ENCODE measurements around the gene NMT1. TPM values are rescaled to one million over a fixed set of nuclear protein-coding genes. Genes with fewer than 3 reads are reported as not detected.
A peak's percentile ranks its signal among the peaks of the same experiment; 100 is the strongest.

NMT1 gene
- total RNA-seq, 1 donor from 2014 or later = 91.4 TPM

- Mint-ChIP-seq H3K4me3 (ENCODE audit: unreplicated experiment) (peak overlapping the region; percentile 99), H3K27me3 (ENCODE audit: low read depth) (no peaks in the 10 kb centered on the region), H3K9me3 (ENCODE audit: low read depth) (no peaks in the 10 kb centered on the region), H3K36me3 (ENCODE audit: low read depth) (peaks cover 4% of the 10 kb centered on the region), H3K27ac (ENCODE audit: unreplicated experiment) (peak overlapping the region; percentile 67), H3K4me1 (ENCODE audit: low read depth) (peaks cover 30% of the 10 kb centered on the region)
- DNase-seq (ENCODE audit: low spot score) = no peak
- TF ChIP-seq CTCF (IDR thresholded peaks at IDR 0.05) = no peak
Measured at GRCh38 chr17:45150911-45151809, 90.0 kb downstream of the NMT1 start.

GRCh38 chr17:45155029-45155428 is 93.9 kb downstream of the NMT1 start:
- no peaks in the 10 kb centered on the region for H3K36me3 Mint-ChIP-seq (ENCODE audit: low read depth)
- no peak overlapping the region for H3K27ac Mint-ChIP-seq (ENCODE audit: unreplicated experiment)

GRCh38 chr17:45155483-45155882 is 94.4 kb downstream of the NMT1 start:
- DNase-seq (ENCODE audit: low spot score) = no peak
- H3K9me3 Mint-ChIP-seq (ENCODE audit: low read depth) = no peaks in the 10 kb centered on the region
- no peak overlapping the region for H3K27ac Mint-ChIP-seq (ENCODE audit: unreplicated experiment)
- H3K27me3 Mint-ChIP-seq (ENCODE audit: low read depth) = no peaks in the 10 kb centered on the region
- H3K4me1 Mint-ChIP-seq (ENCODE audit: low read depth) = peaks cover 43% of the 10 kb centered on the region
- H3K36me3 Mint-ChIP-seq (ENCODE audit: low read depth) = no peaks in the 10 kb centered on the region
- no peak overlapping the region for H3K4me3 Mint-ChIP-seq (ENCODE audit: unreplicated experiment)
- TF ChIP-seq CTCF (IDR thresholded peaks at IDR 0.05) = no peak

More at GRCh38 chr17:45155029-45155428, 93.9 kb downstream of the NMT1 start:
- no peak for DNase-seq (ENCODE audit: low spot score)
- no peak overlapping the region for H3K4me3 Mint-ChIP-seq (ENCODE audit: unreplicated experiment)
- H3K4me1 Mint-ChIP-seq (ENCODE audit: low read depth) = peaks cover 40% of the 10 kb centered on the region
- TF ChIP-seq CTCF (IDR thresholded peaks at IDR 0.05) = no peak
- no peaks in the 10 kb centered on the region for H3K27me3 Mint-ChIP-seq (ENCODE audit: low read depth)
- H3K9me3 Mint-ChIP-seq (ENCODE audit: low read depth) = no peaks in the 10 kb centered on the region

- DNase-seq (ENCODE audit: low spot score) = no peak
- Mint-ChIP-seq H3K9me3 (ENCODE audit: low read depth) (no peaks in the 10 kb centered on the region), H3K4me1 (ENCODE audit: low read depth) (peaks cover 37% of the 10 kb centered on the region), H3K27ac (ENCODE audit: unreplicated experiment) (no peak overlapping the region), H3K36me3 (ENCODE audit: low read depth) (no peaks in the 10 kb centered on the region), H3K27me3 (ENCODE audit: low read depth) (no peaks in the 10 kb centered on the region), H3K4me3 (ENCODE audit: unreplicated experiment) (no peak overlapping the region)
- no peak for TF ChIP-seq CTCF (IDR thresholded peaks at IDR 0.05)
Measured at GRCh38 chr17:45156242-45156641, 95.1 kb downstream of the NMT1 start.

Small RNA genes within 50 kb of the gene (microRNA-seq; reads per million reads assigned to microRNA genes)
- gene MIR6784 (ENCODE audit: borderline number of aligned reads) = not detected

Other genes with a start within 250 kb of the NMT1 start
- gene GJC1, start 231.0 kb upstream of the NMT1 start, total RNA-seq = 26.8 to 50.5 TPM (median 46.4 TPM) in 3 replicates
- gene HIGD1B, start 213.4 kb upstream of the NMT1 start, total RNA-seq = 0.82 to 0.97 TPM in 2 of 3 replicates, not detected in the other
- gene EFTUD2, start 161.9 kb upstream of the NMT1 start, total RNA-seq = 71.9 to 99.2 TPM (median 75.9 TPM) in 3 replicates
- gene GFAP, start 145.8 kb upstream of the NMT1 start, total RNA-seq = 0.55 to 1.0 TPM in 2 of 3 replicates, not detected in the other
- 3.9 to 7.7 TPM (median 5.2 TPM) in 3 replicates for gene KIF18B, start 113.5 kb upstream of the NMT1 start, total RNA-seq
- gene C1QL1, start 93.0 kb upstream of the NMT1 start, total RNA-seq = 1.6 to 2.8 TPM (median 2.0 TPM) in 3 replicates
- 33.9 to 39.9 TPM (median 36.5 TPM) in 3 replicates for gene DCAKD, start 9.7 kb upstream of the NMT1 start, total RNA-seq
- 123 to 135 TPM (median 128 TPM) in 3 replicates for gene PLCD3, start 71.2 kb downstream of the NMT1 start, total RNA-seq
- 4.7 to 6.8 TPM (median 5.6 TPM) in 3 replicates for gene ACBD4, start 74.4 kb downstream of the NMT1 start, total RNA-seq
- 35.9 to 41.0 TPM (median 36.4 TPM) in 3 replicates for gene HEXIM1, start 87.2 kb downstream of the NMT1 start, total RNA-seq
- gene HEXIM2, start 100.6 kb downstream of the NMT1 start, total RNA-seq = 3.7 to 7.9 TPM (median 6.4 TPM) in 3 replicates
- gene FMNL1, start 160.6 kb downstream of the NMT1 start, total RNA-seq = 0.89 to 2.0 TPM (median 1.8 TPM) in 3 replicates
- not detected in 3 replicates for gene SPATA32, start 200.8 kb downstream of the NMT1 start, total RNA-seq